Panc1 (cell line): ENCODE measurements around the gene EPYC.

Experiments used
- CTCF ChIP-seq: fragments of 450-650 bp; IDR thresholded peaks from 2 replicates; pipeline ENCODE4 v1.5.1; 2017; ENCODE audit warnings: mild to moderate bottlenecking
- POLR2AphosphoS5 ChIP-seq: IDR thresholded peaks from 2 replicates; pipeline ENCODE4 v1.6.1; 2012; ENCODE audit warnings: mild to moderate bottlenecking, low read depth, low read length, moderate library complexity
- SIN3A ChIP-seq: IDR thresholded peaks from 2 replicates; pipeline ENCODE4 v1.6.1; 2012; ENCODE audit warnings: low read depth, mild to moderate bottlenecking, low read length, moderate library complexity, borderline replicate concordance; ENCODE audit not compliant: insufficient read depth
- TCF7L2 ChIP-seq: IDR thresholded peaks from 2 replicates; pipeline ENCODE4 v1.6.1; 2011; ENCODE audit warnings: mild to moderate bottlenecking, low read depth, low read length, inconsistent platforms
- TF ChIP-seq, protein P1 (sequence below), 2 experiments: IDR thresholded peaks; 2 replicates each; pipeline ENCODE4 v1.6.1; 2011 to 2012; ENCODE audit warnings: low read depth in 2 of 2, control low read depth in 1 of 2, low read length in 1 of 2, mild to moderate bottlenecking in 1 of 2, moderate library complexity in 1 of 2; ENCODE audit not compliant: insufficient read depth in 1 of 2

DNA sequence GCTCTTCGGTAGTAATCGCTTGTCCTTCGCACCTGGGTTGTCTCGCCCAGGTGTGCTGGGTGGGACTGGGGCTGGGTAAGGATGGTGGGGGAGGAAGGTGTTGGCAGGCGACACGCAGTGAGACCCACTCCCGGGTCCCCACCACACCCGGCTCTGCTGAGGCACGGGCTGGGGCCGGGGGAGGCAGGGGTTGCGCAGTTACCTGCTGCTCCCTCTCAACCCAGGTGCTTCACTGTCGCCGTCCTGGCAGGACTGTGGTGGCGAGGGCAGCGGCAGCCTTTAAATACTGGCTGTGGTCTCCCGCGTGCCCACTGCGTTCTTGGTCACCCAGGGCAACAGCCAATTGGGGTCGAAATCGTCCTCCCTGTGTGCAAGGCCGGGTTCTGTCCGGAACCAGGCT, 49.9 kb downstream of the EPYC start, which contains the start of gene CCER1:
- TF ChIP-seq CTCF (no peak), POLR2AphosphoS5 (no peak), SIN3A (no peak), TCF7L2 (no peak)
- TF ChIP-seq, protein P1, sequence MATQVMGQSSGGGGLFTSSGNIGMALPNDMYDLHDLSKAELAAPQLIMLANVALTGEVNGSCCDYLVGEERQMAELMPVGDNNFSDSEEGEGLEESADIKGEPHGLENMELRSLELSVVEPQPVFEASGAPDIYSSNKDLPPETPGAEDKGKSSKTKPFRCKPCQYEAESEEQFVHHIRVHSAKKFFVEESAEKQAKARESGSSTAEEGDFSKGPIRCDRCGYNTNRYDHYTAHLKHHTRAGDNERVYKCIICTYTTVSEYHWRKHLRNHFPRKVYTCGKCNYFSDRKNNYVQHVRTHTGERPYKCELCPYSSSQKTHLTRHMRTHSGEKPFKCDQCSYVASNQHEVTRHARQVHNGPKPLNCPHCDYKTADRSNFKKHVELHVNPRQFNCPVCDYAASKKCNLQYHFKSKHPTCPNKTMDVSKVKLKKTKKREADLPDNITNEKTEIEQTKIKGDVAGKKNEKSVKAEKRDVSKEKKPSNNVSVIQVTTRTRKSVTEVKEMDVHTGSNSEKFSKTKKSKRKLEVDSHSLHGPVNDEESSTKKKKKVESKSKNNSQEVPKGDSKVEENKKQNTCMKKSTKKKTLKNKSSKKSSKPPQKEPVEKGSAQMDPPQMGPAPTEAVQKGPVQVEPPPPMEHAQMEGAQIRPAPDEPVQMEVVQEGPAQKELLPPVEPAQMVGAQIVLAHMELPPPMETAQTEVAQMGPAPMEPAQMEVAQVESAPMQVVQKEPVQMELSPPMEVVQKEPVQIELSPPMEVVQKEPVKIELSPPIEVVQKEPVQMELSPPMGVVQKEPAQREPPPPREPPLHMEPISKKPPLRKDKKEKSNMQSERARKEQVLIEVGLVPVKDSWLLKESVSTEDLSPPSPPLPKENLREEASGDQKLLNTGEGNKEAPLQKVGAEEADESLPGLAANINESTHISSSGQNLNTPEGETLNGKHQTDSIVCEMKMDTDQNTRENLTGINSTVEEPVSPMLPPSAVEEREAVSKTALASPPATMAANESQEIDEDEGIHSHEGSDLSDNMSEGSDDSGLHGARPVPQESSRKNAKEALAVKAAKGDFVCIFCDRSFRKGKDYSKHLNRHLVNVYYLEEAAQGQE (IDR thresholded peaks at IDR 0.05; ENCODE audit: insufficient read depth in 1 of 2, low read depth in 2 of 2, low read length in 1 of 2): no peak
